ENCODE data around the gene RAD51. TPM values are rescaled to one million over a fixed set of nuclear protein-coding genes. Genes with fewer than 3 reads are reported as not detected.

RAD51 gene
- polyA plus RNA-seq, 6 donors from 2014 or later = 0.28 to 1.8 (median 0.85) TPM; not detected in 1

- peak overlapping the region; percentile 75 to 93 (median 88) for H3K4me3 Mint-ChIP-seq
- no peaks in the 10 kb centered on the region for H3K36me3 Mint-ChIP-seq
- DNase-seq (peak; percentile 42), ATAC-seq (ENCODE audit: low read depth in 2 of 2) (peak; percentile 34 to 35)
- H3K27ac Mint-ChIP-seq = peak overlapping the region; percentile 81 to 97 (median 92)
- H3K4me1 Mint-ChIP-seq = peaks cover 49 to 70% (median 66%) of the 10 kb centered on the region in 3 donors
- H3K27me3 Mint-ChIP-seq = no peaks in the 10 kb centered on the region
- no peaks in the 10 kb centered on the region for H3K9me3 Mint-ChIP-seq
Observed at GRCh38 chr15:40768521-40769273, 73.7 kb downstream of the RAD51 start.

- H3K4me3 Mint-ChIP-seq = peak within 1 kb of the TSS; percentile 75 to 93 (median 88)
- peaks cover 47 to 67% (median 64%) of the 10 kb centered on the region in 3 donors for H3K4me1 Mint-ChIP-seq
- DNase-seq = peak; percentile 85
- peaks cover 4 to 5% of the 10 kb centered on the region in 2 donors for H3K36me3 Mint-ChIP-seq
- H3K27me3 Mint-ChIP-seq = no peaks in the 10 kb centered on the region
- H3K27ac Mint-ChIP-seq = peak within 1 kb of the TSS; percentile 91 to 98 (median 95)
- ATAC-seq (ENCODE audit: low read depth in 2 of 2) = peak; percentile 71 to 73
- no peaks in the 10 kb centered on the region for H3K9me3 Mint-ChIP-seq
Observed at GRCh38 chr15:40769274-40770146, 74.5 kb downstream of the RAD51 start, which contains the start of gene C15orf62. TSS of gene C15orf62 (plus strand) at chr15:40769980. CDS start at chr15:40770496, 516 bp downstream.

- Mint-ChIP-seq H3K9me3 (no peaks in the 10 kb centered on the region), H3K27me3 (no peaks in the 10 kb centered on the region), H3K4me1 (peaks cover 43 to 60% (median 56%) of the 10 kb centered on the region in 3 donors), H3K36me3 (peaks cover 6 to 12% of the 10 kb centered on the region in 2 donors), H3K27ac (peak overlapping the region; percentile 91 to 98 (median 95)), H3K4me3 (peak overlapping the region; percentile 75 to 93 (median 88))
- ATAC-seq (ENCODE audit: low read depth in 2 of 2) (peak in 1 of 2 donors; percentile 5), DNase-seq (peak; percentile 37)
Observed at GRCh38 chr15:40770147-40770721, 75.3 kb downstream of the RAD51 start.

GRCh38 chr15:40771242-40771641 is 76.3 kb downstream of the RAD51 start:
- Mint-ChIP-seq H3K4me3 (peak overlapping the region in 1 of 8 donors; percentile 15), H3K4me1 (peaks cover 41 to 55% (median 52%) of the 10 kb centered on the region in 3 donors), H3K27me3 (no peaks in the 10 kb centered on the region), H3K9me3 (no peaks in the 10 kb centered on the region), H3K27ac (peak overlapping the region in 5 of 6 donors; percentile 53 to 94 (median 76)), H3K36me3 (peaks cover 6 to 15% of the 10 kb centered on the region in 2 donors)
- DNase-seq = no peak
- no peak for ATAC-seq (ENCODE audit: low read depth in 2 of 2)

GRCh38 chr15:40772014-40772413 is 77.0 kb downstream of the RAD51 start:
- DNase-seq (no peak), ATAC-seq (ENCODE audit: low read depth in 2 of 2) (no peak)
- Mint-ChIP-seq H3K9me3 (no peaks in the 10 kb centered on the region), H3K4me3 (no peak overlapping the region), H3K27ac (peak overlapping the region in 3 of 6 donors; percentile 34 to 77 (median 60)), H3K36me3 (peaks cover 10 to 22% of the 10 kb centered on the region in 2 donors), H3K27me3 (no peaks in the 10 kb centered on the region), H3K4me1 (peaks cover 44 to 55% (median 52%) of the 10 kb centered on the region in 3 donors)

- H3K9me3 Mint-ChIP-seq = no peaks in the 10 kb centered on the region
- no peaks in the 10 kb centered on the region for H3K27me3 Mint-ChIP-seq
- ATAC-seq (ENCODE audit: low read depth in 2 of 2) (no peak), DNase-seq (no peak)
- peaks cover 10 to 22% of the 10 kb centered on the region in 2 donors for H3K36me3 Mint-ChIP-seq
- peak overlapping the region in 1 of 8 donors; percentile 73 for H3K4me3 Mint-ChIP-seq
- H3K27ac Mint-ChIP-seq = peak overlapping the region in 4 of 6 donors; percentile 11 to 90 (median 26)
- H3K4me1 Mint-ChIP-seq = peaks cover 40 to 49% (median 44%) of the 10 kb centered on the region in 3 donors
Observed at GRCh38 chr15:40773496-40773895, 78.5 kb downstream of the RAD51 start.

- no peak overlapping the region for H3K27ac Mint-ChIP-seq
- no peaks in the 10 kb centered on the region for H3K27me3 Mint-ChIP-seq
- no peaks in the 10 kb centered on the region for H3K9me3 Mint-ChIP-seq
- H3K36me3 Mint-ChIP-seq = peaks cover 10 to 22% of the 10 kb centered on the region in 2 donors
- H3K4me1 Mint-ChIP-seq = peaks cover 36 to 45% (median 40%) of the 10 kb centered on the region in 3 donors
- no peak for ATAC-seq (ENCODE audit: low read depth in 2 of 2)
- H3K4me3 Mint-ChIP-seq = no peak overlapping the region
- no peak for DNase-seq
Observed at GRCh38 chr15:40773902-40774301, 78.9 kb downstream of the RAD51 start.

- Mint-ChIP-seq H3K27ac (no peak overlapping the region), H3K4me3 (no peak overlapping the region), H3K36me3 (peaks cover 10 to 28% of the 10 kb centered on the region in 2 donors), H3K9me3 (no peaks in the 10 kb centered on the region), H3K4me1 (peaks cover 29 to 34% (median 29%) of the 10 kb centered on the region in 3 donors), H3K27me3 (no peaks in the 10 kb centered on the region)
- no peak for DNase-seq
- no peak for ATAC-seq (ENCODE audit: low read depth in 2 of 2)
Observed at GRCh38 chr15:40775007-40775406, 80.0 kb downstream of the RAD51 start.

- DNase-seq (no peak), ATAC-seq (ENCODE audit: low read depth in 2 of 2) (no peak)
- Mint-ChIP-seq H3K36me3 (peaks cover 10 to 28% of the 10 kb centered on the region in 2 donors), H3K27me3 (no peaks in the 10 kb centered on the region), H3K9me3 (no peaks in the 10 kb centered on the region), H3K4me3 (no peak overlapping the region), H3K4me1 (peaks cover 20 to 24% (median 22%) of the 10 kb centered on the region in 3 donors), H3K27ac (no peak overlapping the region)
Observed at GRCh38 chr15:40775740-40776536, 81.0 kb downstream of the RAD51 start.

- Mint-ChIP-seq H3K27ac (peak overlapping the region in 1 of 6 donors; percentile 50), H3K4me1 (peaks cover 13 to 17% (median 15%) of the 10 kb centered on the region in 3 donors), H3K9me3 (no peaks in the 10 kb centered on the region), H3K36me3 (peaks cover 10 to 28% of the 10 kb centered on the region in 2 donors), H3K27me3 (no peaks in the 10 kb centered on the region), H3K4me3 (no peak overlapping the region)
- DNase-seq = no peak
- no peak for ATAC-seq (ENCODE audit: low read depth in 2 of 2)
Observed at GRCh38 chr15:40776537-40777141, 81.7 kb downstream of the RAD51 start.

Measured in naive B cell (primary cell).